ENCODE data around the gene CHMP2B. TPM values are rescaled to one million over a fixed set of nuclear protein-coding genes. Genes with fewer than 3 reads are reported as not detected.
"Not testable (repeated sequence)": the region's sequence is repeated elsewhere in the genome, so short reads cannot be mapped to it uniquely, and the experiment has no call there.

Gene CHMP2B
- total RNA-seq, 2 donors from 2014 or later, result 29.2 to 36.4 TPM

DNA sequence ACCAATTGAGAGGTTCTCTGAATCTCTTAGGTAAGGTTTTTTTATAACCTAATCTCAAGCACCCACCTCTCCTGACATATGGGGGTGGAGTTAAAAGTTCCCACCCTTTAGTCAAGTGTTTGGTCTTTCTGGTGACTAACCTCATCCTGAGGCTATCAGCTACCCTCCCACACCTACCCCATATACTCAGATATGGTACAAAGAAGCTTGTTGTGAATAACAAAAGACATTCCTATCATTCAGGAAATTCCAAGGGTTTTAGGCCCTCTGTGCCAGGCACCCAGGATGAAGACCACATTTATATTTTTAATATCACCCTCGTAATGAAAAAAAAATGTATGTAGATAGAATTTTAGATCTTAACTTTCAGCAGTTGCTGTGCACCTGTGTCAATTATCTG lies 9.0 kb downstream of the CHMP2B start:
- Histone ChIP-seq H3K9me3 (no peaks in the 10 kb centered on the region), H3K4me1 (ENCODE audit: control insufficient read depth in 1 of 2, low read depth in 2 of 2) (peaks cover 10 to 17% of the 10 kb centered on the region in 2 donors), H3K27me3 (replicated peaks; ENCODE audit: insufficient read depth) (no peaks in the 10 kb centered on the region), H3K4me3 (no peak overlapping the region), H3K27ac (no peak overlapping the region), H3K36me3 (no peaks in the 10 kb centered on the region)
- DNase-seq (ENCODE audit: low spot score) (no peak), ATAC-seq (ENCODE audit: insufficient number of reproducible peaks, low FRiP score, low read depth) (no peak)
- TF ChIP-seq, protein P1, sequence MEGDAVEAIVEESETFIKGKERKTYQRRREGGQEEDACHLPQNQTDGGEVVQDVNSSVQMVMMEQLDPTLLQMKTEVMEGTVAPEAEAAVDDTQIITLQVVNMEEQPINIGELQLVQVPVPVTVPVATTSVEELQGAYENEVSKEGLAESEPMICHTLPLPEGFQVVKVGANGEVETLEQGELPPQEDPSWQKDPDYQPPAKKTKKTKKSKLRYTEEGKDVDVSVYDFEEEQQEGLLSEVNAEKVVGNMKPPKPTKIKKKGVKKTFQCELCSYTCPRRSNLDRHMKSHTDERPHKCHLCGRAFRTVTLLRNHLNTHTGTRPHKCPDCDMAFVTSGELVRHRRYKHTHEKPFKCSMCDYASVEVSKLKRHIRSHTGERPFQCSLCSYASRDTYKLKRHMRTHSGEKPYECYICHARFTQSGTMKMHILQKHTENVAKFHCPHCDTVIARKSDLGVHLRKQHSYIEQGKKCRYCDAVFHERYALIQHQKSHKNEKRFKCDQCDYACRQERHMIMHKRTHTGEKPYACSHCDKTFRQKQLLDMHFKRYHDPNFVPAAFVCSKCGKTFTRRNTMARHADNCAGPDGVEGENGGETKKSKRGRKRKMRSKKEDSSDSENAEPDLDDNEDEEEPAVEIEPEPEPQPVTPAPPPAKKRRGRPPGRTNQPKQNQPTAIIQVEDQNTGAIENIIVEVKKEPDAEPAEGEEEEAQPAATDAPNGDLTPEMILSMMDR (IDR thresholded peaks at IDR 0.05), result no peak

DNA sequence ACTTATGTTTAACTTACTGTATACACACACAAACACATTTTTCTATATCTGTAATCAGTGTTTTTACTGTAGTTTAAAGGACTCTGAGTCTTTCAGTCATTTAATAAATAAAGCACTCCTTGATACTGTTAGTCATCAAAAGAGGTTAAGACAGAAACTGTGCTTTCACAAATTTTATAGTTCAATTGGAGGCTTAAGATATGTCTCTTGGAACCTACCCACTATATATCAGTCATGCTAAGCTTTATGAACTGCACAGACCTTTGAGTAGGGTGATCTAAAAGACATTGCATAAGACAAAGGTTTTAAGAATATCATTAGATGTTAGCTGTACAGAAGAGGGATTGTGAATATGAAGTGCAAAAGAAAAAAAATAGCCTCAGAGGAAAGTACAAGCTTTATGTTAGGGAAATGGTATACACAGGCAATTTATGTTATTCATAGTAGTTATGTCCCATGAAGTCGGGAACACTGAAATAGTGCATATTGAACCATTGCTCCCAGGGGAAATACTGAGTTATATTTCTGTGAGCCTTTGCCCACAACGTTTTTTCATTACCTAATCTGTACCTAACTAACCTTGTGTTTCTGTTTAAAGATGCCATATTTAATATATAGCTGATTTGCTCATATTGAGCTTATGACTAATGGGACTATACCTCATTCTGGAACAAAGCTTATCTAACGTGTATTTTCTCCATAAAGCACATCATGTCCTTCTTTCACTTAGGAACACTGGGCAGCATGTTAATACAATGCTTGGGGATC lies 19.7 kb downstream of the CHMP2B start:
- TF ChIP-seq, protein P1 (IDR thresholded peaks at IDR 0.05), result no peak
- ATAC-seq (ENCODE audit: insufficient number of reproducible peaks, low FRiP score, low read depth) (no peak), DNase-seq (ENCODE audit: low spot score) (no peak)
- H3K9me3 ChIP-seq, result no peaks in the 10 kb centered on the region
- H3K36me3 ChIP-seq, result peaks cover 4% of the 10 kb centered on the region
- no peak overlapping the region for H3K27ac ChIP-seq
- H3K27me3 ChIP-seq (replicated peaks; ENCODE audit: insufficient read depth), result no peaks in the 10 kb centered on the region
- no peak overlapping the region for H3K4me3 ChIP-seq
- peaks cover 0 to 5% of the 10 kb centered on the region in 2 donors for H3K4me1 ChIP-seq (ENCODE audit: control insufficient read depth in 1 of 2, low read depth in 2 of 2)

DNA sequence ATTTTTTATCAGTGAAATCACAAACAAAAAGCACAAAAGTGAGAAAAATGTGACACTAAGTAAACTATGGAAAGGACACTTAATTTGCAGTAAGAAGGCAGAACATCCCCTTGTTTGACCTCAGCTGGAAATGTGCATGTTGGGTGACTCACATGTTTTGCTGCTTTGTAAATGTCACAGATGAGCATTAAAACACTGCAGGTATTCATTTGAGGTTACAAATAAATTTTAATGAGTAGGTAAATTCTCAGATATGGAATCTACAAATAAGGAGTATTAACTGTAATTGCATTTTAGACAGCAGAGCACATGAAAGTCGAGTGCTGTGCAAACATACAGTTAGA lies 20.3 kb downstream of the CHMP2B start:
- Histone ChIP-seq H3K4me3 (no peak overlapping the region), H3K9me3 (no peaks in the 10 kb centered on the region), H3K27ac (no peak overlapping the region), H3K27me3 (replicated peaks; ENCODE audit: insufficient read depth) (no peaks in the 10 kb centered on the region), H3K4me1 (ENCODE audit: control insufficient read depth in 1 of 2, low read depth in 2 of 2) (peaks cover 0 to 5% of the 10 kb centered on the region in 2 donors), H3K36me3 (peaks cover 4% of the 10 kb centered on the region)
- DNase-seq (ENCODE audit: low spot score), result no peak
- no peak for ATAC-seq (ENCODE audit: insufficient number of reproducible peaks, low FRiP score, low read depth)
- TF ChIP-seq, protein P1 (IDR thresholded peaks at IDR 0.05), result no peak

DNA sequence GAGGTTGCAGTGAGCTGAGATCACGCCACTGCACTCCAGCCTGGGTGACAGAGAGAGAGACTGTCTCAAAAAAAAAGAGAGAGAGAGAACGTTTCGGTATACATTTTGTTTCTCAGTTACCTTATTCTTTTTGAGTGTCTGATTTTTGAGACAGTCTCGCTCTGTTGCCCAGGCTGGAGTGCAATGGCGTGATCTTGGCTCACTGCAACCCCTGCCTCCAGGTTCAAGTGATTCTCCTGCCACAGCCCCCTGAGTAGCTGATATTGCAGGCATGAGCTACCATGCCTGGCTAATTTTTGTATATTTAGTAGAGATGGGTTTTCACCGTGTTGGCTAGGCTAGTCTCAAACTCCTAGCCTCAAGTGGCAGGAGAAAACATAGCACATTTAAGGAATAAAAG lies 21.1 kb downstream of the CHMP2B start:
- not testable (repeated sequence) for H3K27ac ChIP-seq; DNase-seq (ENCODE audit: low spot score); H3K27me3 ChIP-seq (replicated peaks; ENCODE audit: insufficient read depth); H3K4me1 ChIP-seq (ENCODE audit: control insufficient read depth in 1 of 2, low read depth in 2 of 2); H3K9me3 ChIP-seq; H3K4me3 ChIP-seq; H3K36me3 ChIP-seq; ATAC-seq (ENCODE audit: insufficient number of reproducible peaks, low FRiP score, low read depth)

DNA sequence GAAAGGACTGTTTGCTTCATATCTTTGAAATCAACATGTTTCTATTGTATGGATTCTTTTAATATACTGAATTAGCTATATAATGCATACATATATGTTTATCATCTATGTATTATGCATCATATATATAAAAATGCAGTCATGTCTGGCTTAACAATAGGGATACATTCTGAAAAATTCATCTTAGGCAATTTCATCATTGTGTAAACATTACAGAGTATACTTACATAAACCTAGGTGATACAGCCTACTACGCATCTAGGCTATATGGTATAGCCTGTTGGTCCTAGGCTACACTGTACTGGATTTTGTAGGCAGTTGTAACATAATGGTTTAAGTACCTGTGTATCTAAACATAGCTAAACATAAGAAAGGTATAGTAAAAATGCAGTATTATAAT lies 21.7 kb downstream of the CHMP2B start:
- TF ChIP-seq, protein P1 (IDR thresholded peaks at IDR 0.05), result no peak
- DNase-seq (ENCODE audit: low spot score), result no peak
- no peak for ATAC-seq (ENCODE audit: insufficient number of reproducible peaks, low FRiP score, low read depth)
- H3K27me3 ChIP-seq (replicated peaks; ENCODE audit: insufficient read depth), result no peaks in the 10 kb centered on the region
- H3K4me1 ChIP-seq (ENCODE audit: control insufficient read depth in 1 of 2, low read depth in 2 of 2), result peaks cover 0 to 5% of the 10 kb centered on the region in 2 donors
- H3K9me3 ChIP-seq, result no peaks in the 10 kb centered on the region
- H3K36me3 ChIP-seq, result peaks cover 4% of the 10 kb centered on the region
- H3K4me3 ChIP-seq, result no peak overlapping the region
- H3K27ac ChIP-seq, result no peak overlapping the region

DNA sequence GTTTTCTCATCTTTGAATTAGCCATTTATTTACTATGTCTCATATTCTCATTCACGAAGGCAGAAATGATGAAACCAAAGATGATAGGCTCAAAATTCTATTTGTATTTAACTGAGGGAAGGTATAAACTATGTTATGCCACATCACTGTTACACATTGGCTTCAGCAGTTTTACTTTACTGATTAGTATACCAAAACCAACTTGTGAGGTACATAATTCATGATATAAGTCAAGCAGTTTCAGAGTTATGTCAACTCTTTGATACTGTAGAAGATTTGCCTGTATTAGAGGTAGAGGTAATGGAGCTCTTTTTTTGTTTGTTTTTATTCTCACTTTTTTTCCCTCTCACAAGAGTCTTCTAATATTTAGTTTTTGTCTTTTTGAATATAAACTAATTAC lies 22.9 kb downstream of the CHMP2B start:
- peaks cover 0 to 5% of the 10 kb centered on the region in 2 donors for H3K4me1 ChIP-seq (ENCODE audit: control insufficient read depth in 1 of 2, low read depth in 2 of 2)
- no peak for ATAC-seq (ENCODE audit: insufficient number of reproducible peaks, low FRiP score, low read depth)
- no peak overlapping the region for H3K4me3 ChIP-seq
- H3K27ac ChIP-seq, result no peak overlapping the region
- DNase-seq (ENCODE audit: low spot score), result no peak
- TF ChIP-seq, protein P1 (IDR thresholded peaks at IDR 0.05), result no peak
- no peaks in the 10 kb centered on the region for H3K9me3 ChIP-seq
- peaks cover 6% of the 10 kb centered on the region for H3K36me3 ChIP-seq
- no peaks in the 10 kb centered on the region for H3K27me3 ChIP-seq (replicated peaks; ENCODE audit: insufficient read depth)

Measured in thoracic aorta (tissue), 2 donors.